Upper lobe of left lung (tissue), 4 donors: Measurements from ENCODE around the gene NTN1.

ENCODE experiments used
- EP300 ChIP-seq, 4 donors: sonication (generic); formaldehyde crosslinking; IDR thresholded peaks; one replicate each; pipeline ENCODE4 v1.5.1; 2017; ENCODE audit warnings: antibody characterized with exemption in 4 of 4, control low read depth in 2 of 4
- POLR2A ChIP-seq, 4 donors: fragments of 450-650 bp; IDR thresholded peaks; one replicate each; pipeline ENCODE4 v1.5.1; 2016 to 2017; ENCODE audit warnings: antibody characterized with exemption in 4 of 4, mild to moderate bottlenecking in 2 of 4
- POLR2AphosphoS5 ChIP-seq, 2 donors: sonication (generic); formaldehyde crosslinking; IDR thresholded peaks; one replicate each; pipeline ENCODE4 v1.5.1; 2017; ENCODE audit warnings: antibody characterized with exemption in 2 of 2
- TF ChIP-seq, protein P1 (sequence below), 6 experiments: fragments of 450-650 bp in 4 of 6; fragments of 200-600 bp in 2 of 6; sonication (generic) in 2 of 6; IDR thresholded peaks; one replicate each; pipeline ENCODE4 v1.5.1; 2016 to 2019; ENCODE audit warnings: antibody characterized with exemption in 6 of 6

DNA sequence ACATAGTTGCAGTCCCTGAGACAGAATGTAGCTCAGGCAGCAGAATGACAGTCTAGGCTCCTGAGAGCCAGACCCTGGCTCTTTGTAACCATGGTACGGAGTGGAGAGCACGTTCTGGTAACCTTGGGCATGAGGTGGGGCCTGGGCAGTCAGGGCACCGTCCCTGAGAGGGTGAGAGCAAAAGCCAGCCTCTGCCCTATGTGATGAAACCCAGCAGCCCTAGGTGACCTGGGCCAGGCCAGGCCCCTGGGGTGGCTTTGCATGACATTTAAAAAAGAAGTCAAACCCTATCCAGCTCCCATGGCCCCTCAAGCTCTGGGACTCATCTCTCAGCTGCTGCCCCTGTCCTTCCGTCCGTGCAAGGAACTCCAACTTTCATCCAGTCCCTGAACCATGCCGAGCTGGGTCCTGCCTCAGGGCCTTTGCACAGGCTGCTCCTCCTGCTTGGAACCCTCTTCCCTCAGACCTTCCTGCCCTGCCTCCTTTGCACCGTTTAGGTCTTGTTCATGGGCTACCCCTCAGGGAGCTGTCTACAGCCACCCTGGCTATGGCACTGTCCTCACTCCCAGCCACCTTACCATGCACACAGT lies 188.6 kb downstream of the NTN1 start:
- TF ChIP-seq, protein P1, sequence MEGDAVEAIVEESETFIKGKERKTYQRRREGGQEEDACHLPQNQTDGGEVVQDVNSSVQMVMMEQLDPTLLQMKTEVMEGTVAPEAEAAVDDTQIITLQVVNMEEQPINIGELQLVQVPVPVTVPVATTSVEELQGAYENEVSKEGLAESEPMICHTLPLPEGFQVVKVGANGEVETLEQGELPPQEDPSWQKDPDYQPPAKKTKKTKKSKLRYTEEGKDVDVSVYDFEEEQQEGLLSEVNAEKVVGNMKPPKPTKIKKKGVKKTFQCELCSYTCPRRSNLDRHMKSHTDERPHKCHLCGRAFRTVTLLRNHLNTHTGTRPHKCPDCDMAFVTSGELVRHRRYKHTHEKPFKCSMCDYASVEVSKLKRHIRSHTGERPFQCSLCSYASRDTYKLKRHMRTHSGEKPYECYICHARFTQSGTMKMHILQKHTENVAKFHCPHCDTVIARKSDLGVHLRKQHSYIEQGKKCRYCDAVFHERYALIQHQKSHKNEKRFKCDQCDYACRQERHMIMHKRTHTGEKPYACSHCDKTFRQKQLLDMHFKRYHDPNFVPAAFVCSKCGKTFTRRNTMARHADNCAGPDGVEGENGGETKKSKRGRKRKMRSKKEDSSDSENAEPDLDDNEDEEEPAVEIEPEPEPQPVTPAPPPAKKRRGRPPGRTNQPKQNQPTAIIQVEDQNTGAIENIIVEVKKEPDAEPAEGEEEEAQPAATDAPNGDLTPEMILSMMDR (IDR thresholded peaks at IDR 0.05): no peak
- TF ChIP-seq POLR2A (IDR thresholded peaks at IDR 0.05) (no peak), EP300 (IDR thresholded peaks at IDR 0.05) (no peak), POLR2AphosphoS5 (IDR thresholded peaks at IDR 0.05) (no peak)
